Measurements from ENCODE around the gene DIS3L2. TPM values are rescaled to one million over a fixed set of nuclear protein-coding genes. Genes with fewer than 3 reads are reported as not detected.

Gene DIS3L2
- total and polyA plus RNA-seq, 2 of the 4 experiments (the other 2 are of a cell fraction), result 14.7 to 19.2 TPM

DNA sequence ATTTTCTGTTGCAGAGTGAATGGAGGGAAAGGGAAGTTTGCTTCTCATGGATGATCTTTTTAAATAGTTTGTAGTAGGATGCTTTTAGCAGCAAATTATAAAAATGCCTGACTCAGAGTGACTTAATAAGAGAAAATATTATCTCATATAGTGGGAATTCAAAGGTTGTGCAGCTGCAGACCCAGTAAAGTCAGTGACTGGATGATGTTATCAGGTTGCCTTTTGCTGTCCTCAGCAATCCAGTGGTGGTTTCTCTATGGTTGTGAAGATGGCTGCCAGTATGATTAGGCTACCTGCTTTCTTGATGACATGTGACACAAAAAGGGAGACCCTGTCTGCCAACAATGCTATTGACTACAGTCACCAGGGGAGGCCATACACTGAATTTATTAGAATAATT, 184.8 kb downstream of the DIS3L2 start:
- Histone ChIP-seq H3K9me3 (ENCODE audit: control insufficient read depth, insufficient read depth, low read length) (no peaks in the 10 kb centered on the region), H2BK15ac (ENCODE audit: low read depth, low read length) (no peak overlapping the region), H4K20me1 (ENCODE audit: insufficient read depth, low read length) (no peaks in the 10 kb centered on the region), H3K27ac (ENCODE audit: insufficient read depth, low read length) (no peak overlapping the region), H4K91ac (ENCODE audit: insufficient read depth, low read depth, low read length) (no peak overlapping the region), H2AFZ (replicated peaks; ENCODE audit: low read length, poor library complexity) (no peak overlapping the region), H3K27me3 (ENCODE audit: control insufficient read depth, insufficient read depth, low read length) (no peaks in the 10 kb centered on the region), H4K5ac (ENCODE audit: low read depth, low read length) (no peak overlapping the region), H2AK9ac (replicated peaks; ENCODE audit: low read depth, low read length, poor library complexity) (no peak overlapping the region), H2BK120ac (ENCODE audit: low read depth, low read length) (no peak overlapping the region), H2BK20ac (ENCODE audit: low read depth, low read length) (no peak overlapping the region), H3K9ac (ENCODE audit: low read depth, low read length) (no peak overlapping the region), H3K4me1 (ENCODE audit: control insufficient read depth, insufficient read depth, low read length) (peaks cover 2% of the 10 kb centered on the region; the same call in 1 of the 2 replicates), H3K23ac (ENCODE audit: low read depth, low read length) (no peak overlapping the region), H3K4me3 (ENCODE audit: insufficient read depth, low read depth, low read length) (no peak overlapping the region), H2AK5ac (ENCODE audit: low read depth, low read length) (no peak overlapping the region), H3K56ac (ENCODE audit: extremely low read depth, insufficient read depth, low read length) (no peak overlapping the region), H3K4me2 (ENCODE audit: low read depth, low read length) (no peak overlapping the region), H3K36me3 (ENCODE audit: control insufficient read depth, insufficient read depth, low read length) (no peaks in the 10 kb centered on the region), H3K4ac (ENCODE audit: low read depth, low read length) (no peak overlapping the region), H3K14ac (replicated peaks; ENCODE audit: low read depth, low read length) (no peak overlapping the region), H2BK5ac (ENCODE audit: low read depth, low read length, poor library complexity, severe bottlenecking) (no peak overlapping the region), H4K8ac (ENCODE audit: low read depth in 2 of 2, low read length in 2 of 2) (no peak overlapping the region), H3K18ac (ENCODE audit: low read depth, low read length) (no peak overlapping the region), H3K79me1 (ENCODE audit: low read depth in 1 of 2, low read length in 2 of 2) (no peaks in the 10 kb centered on the region), H3K9me1 (ENCODE audit: insufficient read depth, low read length) (no peaks in the 10 kb centered on the region)
- ATAC-seq (ENCODE audit: low read depth) (peak; percentile 79), DNase-seq (peak; percentile 86)
- BruUV-seq (replicated peaks), result no TSS peak
- ChIA-PET CTCF (no interaction called here), POLR2A (ENCODE audit: unreplicated experiment) (no interaction called here)
- TF ChIP-seq RCOR1 (IDR thresholded peaks at IDR 0.05; ENCODE audit: insufficient replicate concordance, low read length) (no peak), MAFK (IDR thresholded peaks at IDR 0.05; ENCODE audit: low read depth, low read length) (peak; percentile 82)
- intact Hi-C loops (cut with micrococcal nuclease), result loop anchor here (5.0 kb wide), 1 partner anchor 141 kb away; no protein-coding TSS in a partner anchor
- dilution Hi-C loops (cut with HindIII; ENCODE audit: low sequenced_read_pairs, unreplicated experiment), result no loop called here
- in situ Hi-C loops (cut with MboI; ENCODE audit: low sequenced_read_pairs), result no loop called here
